NCI-H2227 treated with DMSO at 0.1 percent for 48 hours (cell line): Measurements from ENCODE around the gene CSK.
A peak's percentile ranks its signal among the peaks of the same experiment; 100 is the strongest.

Experiments
- DNase-seq: peaks from one replicate; lab custom pipeline; 2025; lab: John Stamatoyannopoulos, UW

Gene CSK

GRCh38 chr15:74826364-74826819 is 44.5 kb downstream of the CSK start, which contains the start of gene CPLX3:
Gene CPLX3, plus strand, starts transcription at chr15:74826627. Its CDS starts 77 bp downstream, at chr15:74826704.
- DNase-seq: no peak

- no peak for DNase-seq
Observed at GRCh38 chr15:74826921-74827320, 45.0 kb downstream of the CSK start.

GRCh38 chr15:74827614-74828013 is 45.7 kb downstream of the CSK start:
- no peak for DNase-seq

GRCh38 chr15:74828835-74829234 is 47.0 kb downstream of the CSK start:
- DNase-seq: no peak

GRCh38 chr15:74829486-74829885 is 47.6 kb downstream of the CSK start:
- no peak for DNase-seq

- no peak for DNase-seq
Observed at GRCh38 chr15:74829991-74830390, 48.1 kb downstream of the CSK start.

GRCh38 chr15:74830868-74831267 is 49.0 kb downstream of the CSK start:
- no peak for DNase-seq

- no peak for DNase-seq
Observed at GRCh38 chr15:74831813-74832495, 50.1 kb downstream of the CSK start.

- no peak for DNase-seq
Observed at GRCh38 chr15:74832826-74833225, 50.9 kb downstream of the CSK start.

- DNase-seq: no peak
Observed at GRCh38 chr15:74833376-74834107, 51.7 kb downstream of the CSK start.

- peak; percentile 5 for DNase-seq
Observed at GRCh38 chr15:74835312-74835823, 53.5 kb downstream of the CSK start.

GRCh38 chr15:74836846-74837245 is 55.0 kb downstream of the CSK start:
- DNase-seq: no peak

GRCh38 chr15:74837482-74838136 is 55.7 kb downstream of the CSK start:
- DNase-seq: no peak

GRCh38 chr15:74838137-74838516 is 56.2 kb downstream of the CSK start:
- DNase-seq: no peak

- DNase-seq: no peak
Observed at GRCh38 chr15:74838746-74839525, 57.1 kb downstream of the CSK start.

GRCh38 chr15:74839526-74840395 is 57.9 kb downstream of the CSK start:
- no peak for DNase-seq

- DNase-seq: no peak
Observed at GRCh38 chr15:74840851-74841775, 59.2 kb downstream of the CSK start.

- DNase-seq: no peak
Observed at GRCh38 chr15:74841891-74842373, 60.1 kb downstream of the CSK start.

- peak; percentile 68 for DNase-seq
Observed at GRCh38 chr15:74842581-74843444, 60.9 kb downstream of the CSK start, which contains the start of gene ULK3. Gene ULK3, minus strand, starts transcription at chr15:74843156. Its CDS starts 51 bp downstream, at chr15:74843105.
